HCT116 (cell line): Measurements from ENCODE around the gene TMEM119.

ENCODE experiments used
- CEBPB ChIP-seq: IDR thresholded peaks from 2 replicates; pipeline ENCODE4 v1.6.1; 2012; ENCODE audit warnings: low read depth
- EGR1 ChIP-seq: IDR thresholded peaks from 2 replicates; pipeline ENCODE4 v1.6.1; 2012; ENCODE audit warnings: low read depth
- EZH2 ChIP-seq: fragments of 200-600 bp; sonication (generic); IDR thresholded peaks from 2 replicates; pipeline ENCODE4 v1.6.1; 2017; ENCODE audit warnings: antibody characterized with exemption, mixed run types
- EZH2phosphoT487 ChIP-seq: fragments of 200-600 bp; IDR thresholded peaks from 2 replicates; pipeline ENCODE4 v1.6.1; 2018; ENCODE audit warnings: antibody characterized with exemption, borderline replicate concordance
- JUND ChIP-seq: IDR thresholded peaks from 2 replicates; pipeline ENCODE4 v1.6.1; 2012
- POLR2A ChIP-seq: IDR thresholded peaks from 2 replicates; pipeline ENCODE4 v1.7.0; 2011; ENCODE audit warnings: borderline replicate concordance; ENCODE audit not compliant: insufficient read depth, insufficient read length; ENCODE audit errors: extremely low read depth
- POLR2AphosphoS5 ChIP-seq: IDR thresholded peaks from 2 replicates; pipeline ENCODE4 v1.6.1; 2011; ENCODE audit warnings: mild to moderate bottlenecking, low read depth, low read length, moderate library complexity
- SP1 ChIP-seq: IDR thresholded peaks from 2 replicates; pipeline ENCODE4 v1.6.1; 2012; ENCODE audit warnings: low read depth
- TCF7L2 ChIP-seq: IDR thresholded peaks from 2 replicates; pipeline ENCODE4 v1.7.0; 2011; ENCODE audit warnings: borderline replicate concordance, inconsistent platforms; ENCODE audit not compliant: insufficient read depth, insufficient read length; ENCODE audit errors: extremely low read depth
- YY1 ChIP-seq: IDR thresholded peaks from 2 replicates; pipeline ENCODE4 v1.6.1; 2011; ENCODE audit warnings: low read length, low read depth, moderate library complexity, mild to moderate bottlenecking; ENCODE audit not compliant: insufficient replicate concordance; ENCODE audit errors: extremely low read depth
- ZNF274 ChIP-seq: fragments of 200-500 bp; sonication (Bioruptor generic); IDR thresholded peaks from 2 replicates; pipeline ENCODE4 v1.6.1; 2014; ENCODE audit warnings: mild to moderate bottlenecking, low read depth, low read length, inconsistent platforms
- TF ChIP-seq, protein P1 (sequence below), 3 experiments: fragments of 200-600 bp in 1 of 3; sonication (generic) in 1 of 3; IDR thresholded peaks in 2 of 3; conservative IDR thresholded peaks in 1 of 3; 2 replicates each; pipeline ENCODE4 v1.5.1; 2012 to 2017; ENCODE audit warnings: low read depth in 2 of 3, low read length in 2 of 3, antibody characterized with exemption in 1 of 3, borderline replicate concordance in 1 of 3, control low read depth in 1 of 3, mild to moderate bottlenecking in 1 of 3, mixed read lengths in 1 of 3, mixed run types in 1 of 3, moderate library complexity in 1 of 3; ENCODE audit not compliant: insufficient read depth in 1 of 3

DNA sequence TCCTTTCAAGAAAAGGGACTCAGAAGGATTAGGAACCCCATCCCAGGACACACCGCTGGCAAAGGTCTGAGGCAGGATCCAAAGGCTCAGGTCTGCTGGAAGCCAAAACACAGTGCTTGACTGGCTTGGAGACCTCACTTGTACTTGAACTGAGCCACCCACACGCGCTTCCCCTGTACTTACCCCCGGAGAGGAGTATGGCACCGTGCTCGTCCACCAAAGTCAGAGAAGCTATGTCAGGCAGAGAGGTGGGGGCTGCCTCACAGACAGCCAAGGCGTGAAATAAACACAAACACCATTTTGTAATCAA is 46.9 kb upstream of the TMEM119 start:
- TF ChIP-seq YY1: no peak
- TF ChIP-seq, protein P1, sequence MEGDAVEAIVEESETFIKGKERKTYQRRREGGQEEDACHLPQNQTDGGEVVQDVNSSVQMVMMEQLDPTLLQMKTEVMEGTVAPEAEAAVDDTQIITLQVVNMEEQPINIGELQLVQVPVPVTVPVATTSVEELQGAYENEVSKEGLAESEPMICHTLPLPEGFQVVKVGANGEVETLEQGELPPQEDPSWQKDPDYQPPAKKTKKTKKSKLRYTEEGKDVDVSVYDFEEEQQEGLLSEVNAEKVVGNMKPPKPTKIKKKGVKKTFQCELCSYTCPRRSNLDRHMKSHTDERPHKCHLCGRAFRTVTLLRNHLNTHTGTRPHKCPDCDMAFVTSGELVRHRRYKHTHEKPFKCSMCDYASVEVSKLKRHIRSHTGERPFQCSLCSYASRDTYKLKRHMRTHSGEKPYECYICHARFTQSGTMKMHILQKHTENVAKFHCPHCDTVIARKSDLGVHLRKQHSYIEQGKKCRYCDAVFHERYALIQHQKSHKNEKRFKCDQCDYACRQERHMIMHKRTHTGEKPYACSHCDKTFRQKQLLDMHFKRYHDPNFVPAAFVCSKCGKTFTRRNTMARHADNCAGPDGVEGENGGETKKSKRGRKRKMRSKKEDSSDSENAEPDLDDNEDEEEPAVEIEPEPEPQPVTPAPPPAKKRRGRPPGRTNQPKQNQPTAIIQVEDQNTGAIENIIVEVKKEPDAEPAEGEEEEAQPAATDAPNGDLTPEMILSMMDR (IDR thresholded peaks at IDR 0.05 in 2 of 3, conservative IDR thresholded peaks at IDR 0.05 in 1 of 3; ENCODE audit: borderline replicate concordance in 1 of 3, insufficient read depth in 1 of 3, low read depth in 2 of 3, low read length in 2 of 3): no peak
- no peak for TF ChIP-seq POLR2AphosphoS5
- no peak for TF ChIP-seq ZNF274
- TF ChIP-seq POLR2A: no peak
- no peak for TF ChIP-seq CEBPB
- no peak for TF ChIP-seq EZH2
- no peak for TF ChIP-seq EZH2phosphoT487
- no peak for TF ChIP-seq EGR1
- TF ChIP-seq TCF7L2: no peak
- TF ChIP-seq SP1: no peak
- TF ChIP-seq JUND: no peak
